ENCODE measurements around the gene ZBTB45. TPM values are rescaled to one million over a fixed set of nuclear protein-coding genes. Genes with fewer than 3 reads are reported as not detected.

The ZBTB45 gene
- total RNA-seq, 1 experiment from 2014 or later: 19.7 TPM

DNA sequence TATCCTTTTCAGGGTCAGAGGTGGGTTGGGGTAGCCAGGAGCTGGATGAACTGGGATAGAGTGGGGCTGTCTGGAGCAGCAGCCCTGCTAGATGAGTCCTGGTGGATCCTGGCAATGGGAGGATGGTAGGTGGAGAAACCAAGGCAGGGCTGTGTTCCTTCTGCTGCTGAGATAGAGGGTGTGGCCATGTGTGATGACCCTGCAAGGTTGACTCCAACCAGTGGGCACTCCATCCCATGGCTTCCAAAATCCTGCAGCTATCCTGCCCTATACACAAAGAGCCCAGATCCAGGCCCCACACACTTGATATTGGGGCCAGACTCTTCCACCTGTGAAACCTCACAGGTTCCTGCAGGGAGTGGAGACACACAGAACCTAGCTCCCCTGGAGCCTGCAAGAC, 45.8 kb downstream of the ZBTB45 start:
- no peak overlapping the region for H3K4me3 Mint-ChIP-seq
- no peaks in the 10 kb centered on the region for H3K9me3 Mint-ChIP-seq
- ChIA-PET CTCF (interaction anchor here (1.3 kb wide), 1 partner anchor 40 kb away, joined by 5 read pairs; no protein-coding TSS in a partner anchor), POLR2A (no interaction called here)
- DNase-seq (ENCODE audit: low spot score) (no peak), ATAC-seq (no peak)
- H3K27ac Mint-ChIP-seq: no peak overlapping the region
- no peaks in the 10 kb centered on the region; the same call in none of the 2 replicates for H3K27me3 Mint-ChIP-seq (ENCODE audit: low read depth)
- H3K4me1 Mint-ChIP-seq: peaks cover 9% of the 10 kb centered on the region
- H3K36me3 Mint-ChIP-seq: no peaks in the 10 kb centered on the region
- TF ChIP-seq ATF1 (CRISPR knock-in tag; IDR thresholded peaks at IDR 0.05) (no peak), ESRRA (CRISPR knock-in tag; IDR thresholded peaks at IDR 0.05; ENCODE audit: borderline replicate concordance) (no peak), SOX15 (CRISPR knock-in tag; IDR thresholded peaks at IDR 0.05) (no peak), FOXK1 (CRISPR knock-in tag; IDR thresholded peaks at IDR 0.05) (no peak), TP53 (CRISPR knock-in tag; IDR thresholded peaks at IDR 0.05) (no peak), TEAD4 (CRISPR knock-in tag; IDR thresholded peaks at IDR 0.05) (no peak), RELA (CRISPR knock-in tag; IDR thresholded peaks at IDR 0.05; ENCODE audit: borderline replicate concordance) (no peak), EMX1 (CRISPR knock-in tag; IDR thresholded peaks at IDR 0.05) (no peak), MXD4 (CRISPR knock-in tag; IDR thresholded peaks at IDR 0.05; ENCODE audit: borderline replicate concordance) (no peak), ZNF317 (CRISPR knock-in tag; IDR thresholded peaks at IDR 0.05; ENCODE audit: borderline replicate concordance, low read depth) (no peak), FOXJ3 (CRISPR knock-in tag; IDR thresholded peaks at IDR 0.05; ENCODE audit: borderline replicate concordance) (no peak)
- TF ChIP-seq, protein P1, sequence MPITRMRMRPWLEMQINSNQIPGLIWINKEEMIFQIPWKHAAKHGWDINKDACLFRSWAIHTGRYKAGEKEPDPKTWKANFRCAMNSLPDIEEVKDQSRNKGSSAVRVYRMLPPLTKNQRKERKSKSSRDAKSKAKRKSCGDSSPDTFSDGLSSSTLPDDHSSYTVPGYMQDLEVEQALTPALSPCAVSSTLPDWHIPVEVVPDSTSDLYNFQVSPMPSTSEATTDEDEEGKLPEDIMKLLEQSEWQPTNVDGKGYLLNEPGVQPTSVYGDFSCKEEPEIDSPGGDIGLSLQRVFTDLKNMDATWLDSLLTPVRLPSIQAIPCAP (CRISPR knock-in tag; IDR thresholded peaks at IDR 0.05): no peak
- TF ChIP-seq, protein P2, sequence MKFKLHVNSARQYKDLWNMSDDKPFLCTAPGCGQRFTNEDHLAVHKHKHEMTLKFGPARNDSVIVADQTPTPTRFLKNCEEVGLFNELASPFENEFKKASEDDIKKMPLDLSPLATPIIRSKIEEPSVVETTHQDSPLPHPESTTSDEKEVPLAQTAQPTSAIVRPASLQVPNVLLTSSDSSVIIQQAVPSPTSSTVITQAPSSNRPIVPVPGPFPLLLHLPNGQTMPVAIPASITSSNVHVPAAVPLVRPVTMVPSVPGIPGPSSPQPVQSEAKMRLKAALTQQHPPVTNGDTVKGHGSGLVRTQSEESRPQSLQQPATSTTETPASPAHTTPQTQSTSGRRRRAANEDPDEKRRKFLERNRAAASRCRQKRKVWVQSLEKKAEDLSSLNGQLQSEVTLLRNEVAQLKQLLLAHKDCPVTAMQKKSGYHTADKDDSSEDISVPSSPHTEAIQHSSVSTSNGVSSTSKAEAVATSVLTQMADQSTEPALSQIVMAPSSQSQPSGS (CRISPR knock-in tag; IDR thresholded peaks at IDR 0.05; ENCODE audit: borderline replicate concordance, low read depth): no peak
- TF ChIP-seq, protein P3, sequence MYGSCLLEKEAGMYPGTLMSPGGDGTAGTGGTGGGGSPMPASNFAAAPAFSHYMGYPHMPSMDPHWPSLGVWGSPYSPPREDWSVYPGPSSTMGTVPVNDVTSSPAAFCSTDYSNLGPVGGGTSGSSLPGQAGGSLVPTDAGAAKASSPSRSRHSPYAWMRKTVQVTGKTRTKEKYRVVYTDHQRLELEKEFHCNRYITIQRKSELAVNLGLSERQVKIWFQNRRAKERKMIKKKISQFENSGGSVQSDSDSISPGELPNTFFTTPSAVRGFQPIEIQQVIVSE (CRISPR knock-in tag; IDR thresholded peaks at IDR 0.05; ENCODE audit: borderline replicate concordance): no peak
- TF ChIP-seq, protein P4, sequence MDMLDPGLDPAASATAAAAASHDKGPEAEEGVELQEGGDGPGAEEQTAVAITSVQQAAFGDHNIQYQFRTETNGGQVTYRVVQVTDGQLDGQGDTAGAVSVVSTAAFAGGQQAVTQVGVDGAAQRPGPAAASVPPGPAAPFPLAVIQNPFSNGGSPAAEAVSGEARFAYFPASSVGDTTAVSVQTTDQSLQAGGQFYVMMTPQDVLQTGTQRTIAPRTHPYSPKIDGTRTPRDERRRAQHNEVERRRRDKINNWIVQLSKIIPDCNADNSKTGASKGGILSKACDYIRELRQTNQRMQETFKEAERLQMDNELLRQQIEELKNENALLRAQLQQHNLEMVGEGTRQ (CRISPR knock-in tag; IDR thresholded peaks at IDR 0.05): no peak
- TF ChIP-seq, protein P5, sequence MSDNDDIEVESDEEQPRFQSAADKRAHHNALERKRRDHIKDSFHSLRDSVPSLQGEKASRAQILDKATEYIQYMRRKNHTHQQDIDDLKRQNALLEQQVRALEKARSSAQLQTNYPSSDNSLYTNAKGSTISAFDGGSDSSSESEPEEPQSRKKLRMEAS (CRISPR knock-in tag; IDR thresholded peaks at IDR 0.05): no peak

DNA sequence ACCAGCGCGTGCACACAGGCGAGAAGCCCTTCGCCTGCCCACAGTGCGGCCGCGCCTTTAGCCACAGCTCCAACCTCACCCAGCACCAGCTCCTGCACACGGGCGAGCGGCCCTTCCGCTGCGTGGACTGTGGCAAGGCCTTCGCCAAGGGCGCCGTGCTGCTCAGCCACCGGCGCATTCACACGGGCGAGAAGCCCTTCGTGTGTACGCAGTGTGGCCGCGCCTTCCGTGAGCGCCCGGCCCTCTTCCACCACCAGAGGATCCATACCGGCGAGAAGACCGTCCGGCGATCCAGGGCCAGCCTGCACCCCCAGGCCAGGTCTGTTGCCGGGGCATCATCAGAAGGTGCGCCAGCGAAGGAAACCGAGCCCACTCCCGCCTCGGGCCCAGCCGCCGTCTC, 47.9 kb downstream of the ZBTB45 start:
- H3K27me3 Mint-ChIP-seq (ENCODE audit: low read depth): no peaks in the 10 kb centered on the region; the same call in 1 of the 2 replicates
- no peak overlapping the region for H3K4me3 Mint-ChIP-seq
- TF ChIP-seq ESRRA (CRISPR knock-in tag; IDR thresholded peaks at IDR 0.05; ENCODE audit: borderline replicate concordance) (no peak), GABPB1 (CRISPR knock-in tag; IDR thresholded peaks at IDR 0.05) (no peak), ETV6 (CRISPR knock-in tag; IDR thresholded peaks at IDR 0.05) (no peak), ZBTB21 (CRISPR knock-in tag; IDR thresholded peaks at IDR 0.05; ENCODE audit: borderline replicate concordance) (no peak), JUN (CRISPR knock-in tag; IDR thresholded peaks at IDR 0.05) (no peak), JAZF1 (CRISPR knock-in tag; IDR thresholded peaks at IDR 0.05) (no peak), RELA (CRISPR knock-in tag; IDR thresholded peaks at IDR 0.05; ENCODE audit: borderline replicate concordance) (no peak)
- TF ChIP-seq, protein P6, sequence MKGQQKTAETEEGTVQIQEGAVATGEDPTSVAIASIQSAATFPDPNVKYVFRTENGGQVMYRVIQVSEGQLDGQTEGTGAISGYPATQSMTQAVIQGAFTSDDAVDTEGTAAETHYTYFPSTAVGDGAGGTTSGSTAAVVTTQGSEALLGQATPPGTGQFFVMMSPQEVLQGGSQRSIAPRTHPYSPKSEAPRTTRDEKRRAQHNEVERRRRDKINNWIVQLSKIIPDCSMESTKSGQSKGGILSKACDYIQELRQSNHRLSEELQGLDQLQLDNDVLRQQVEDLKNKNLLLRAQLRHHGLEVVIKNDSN (CRISPR knock-in tag; IDR thresholded peaks at IDR 0.05): no peak
- TF ChIP-seq, protein P7, sequence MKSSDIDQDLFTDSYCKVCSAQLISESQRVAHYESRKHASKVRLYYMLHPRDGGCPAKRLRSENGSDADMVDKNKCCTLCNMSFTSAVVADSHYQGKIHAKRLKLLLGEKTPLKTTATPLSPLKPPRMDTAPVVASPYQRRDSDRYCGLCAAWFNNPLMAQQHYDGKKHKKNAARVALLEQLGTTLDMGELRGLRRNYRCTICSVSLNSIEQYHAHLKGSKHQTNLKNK (CRISPR knock-in tag; IDR thresholded peaks at IDR 0.05): no peak
- TF ChIP-seq, protein P8, sequence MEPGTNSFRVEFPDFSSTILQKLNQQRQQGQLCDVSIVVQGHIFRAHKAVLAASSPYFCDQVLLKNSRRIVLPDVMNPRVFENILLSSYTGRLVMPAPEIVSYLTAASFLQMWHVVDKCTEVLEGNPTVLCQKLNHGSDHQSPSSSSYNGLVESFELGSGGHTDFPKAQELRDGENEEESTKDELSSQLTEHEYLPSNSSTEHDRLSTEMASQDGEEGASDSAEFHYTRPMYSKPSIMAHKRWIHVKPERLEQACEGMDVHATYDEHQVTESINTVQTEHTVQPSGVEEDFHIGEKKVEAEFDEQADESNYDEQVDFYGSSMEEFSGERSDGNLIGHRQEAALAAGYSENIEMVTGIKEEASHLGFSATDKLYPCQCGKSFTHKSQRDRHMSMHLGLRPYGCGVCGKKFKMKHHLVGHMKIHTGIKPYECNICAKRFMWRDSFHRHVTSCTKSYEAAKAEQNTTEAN (CRISPR knock-in tag; IDR thresholded peaks at IDR 0.05): no peak
- TF ChIP-seq, protein P9, sequence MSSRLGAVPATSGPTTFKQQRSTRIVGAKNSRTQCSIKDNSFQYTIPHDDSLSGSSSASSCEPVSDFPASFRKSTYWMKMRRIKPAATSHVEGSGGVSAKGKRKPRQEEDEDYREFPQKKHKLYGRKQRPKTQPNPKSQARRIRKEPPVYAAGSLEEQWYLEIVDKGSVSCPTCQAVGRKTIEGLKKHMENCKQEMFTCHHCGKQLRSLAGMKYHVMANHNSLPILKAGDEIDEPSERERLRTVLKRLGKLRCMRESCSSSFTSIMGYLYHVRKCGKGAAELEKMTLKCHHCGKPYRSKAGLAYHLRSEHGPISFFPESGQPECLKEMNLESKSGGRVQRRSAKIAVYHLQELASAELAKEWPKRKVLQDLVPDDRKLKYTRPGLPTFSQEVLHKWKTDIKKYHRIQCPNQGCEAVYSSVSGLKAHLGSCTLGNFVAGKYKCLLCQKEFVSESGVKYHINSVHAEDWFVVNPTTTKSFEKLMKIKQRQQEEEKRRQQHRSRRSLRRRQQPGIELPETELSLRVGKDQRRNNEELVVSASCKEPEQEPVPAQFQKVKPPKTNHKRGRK (CRISPR knock-in tag; IDR thresholded peaks at IDR 0.05; ENCODE audit: borderline replicate concordance): no peak
- TF ChIP-seq, protein P10, sequence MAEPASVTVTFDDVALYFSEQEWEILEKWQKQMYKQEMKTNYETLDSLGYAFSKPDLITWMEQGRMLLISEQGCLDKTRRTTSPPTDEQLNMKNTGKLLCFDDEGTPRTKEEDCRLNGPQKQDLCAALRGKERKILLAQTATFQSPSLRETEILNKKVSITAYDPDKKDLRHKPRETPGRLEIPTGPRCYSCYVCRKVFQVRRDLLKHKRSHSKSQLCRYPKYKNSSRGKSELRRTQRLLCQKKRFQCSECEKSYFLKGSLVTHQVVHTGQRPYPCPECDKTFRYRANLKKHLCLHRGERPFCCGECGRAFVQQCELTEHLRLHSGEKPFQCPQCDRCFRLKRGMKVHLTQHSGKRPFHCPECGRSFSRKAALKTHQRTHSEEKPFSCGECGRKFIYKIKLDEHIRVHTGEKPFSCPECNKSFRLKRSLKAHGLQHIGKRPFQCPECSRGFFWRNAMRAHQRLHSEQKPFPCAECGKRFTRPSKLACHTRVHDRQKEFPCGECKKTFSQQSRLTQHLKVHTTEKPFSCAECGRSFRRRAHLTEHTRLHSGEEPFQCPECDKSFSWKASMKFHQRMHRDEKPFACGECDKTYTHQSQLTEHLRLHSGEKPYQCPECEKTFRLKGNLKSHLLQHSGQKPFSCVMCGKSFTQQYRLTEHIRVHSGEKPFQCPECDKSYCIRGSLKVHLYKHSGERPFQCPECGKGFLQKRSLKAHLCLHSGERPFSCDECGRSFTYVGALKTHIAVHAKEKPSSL (CRISPR knock-in tag; conservative IDR thresholded peaks at IDR 0.05): no peak

More for the DNA sequence above, 47.9 kb downstream of the ZBTB45 start:
- ATAC-seq (no peak), DNase-seq (ENCODE audit: low spot score) (no peak)
- POLR2A ChIA-PET: no interaction called here
- H3K27ac Mint-ChIP-seq: no peak overlapping the region
- peaks cover 13% of the 10 kb centered on the region for H3K4me1 Mint-ChIP-seq
- no peaks in the 10 kb centered on the region for H3K36me3 Mint-ChIP-seq
- CTCF ChIA-PET: no interaction called here
- no peaks in the 10 kb centered on the region for H3K9me3 Mint-ChIP-seq

Measured in WTC11 (cell line).